Chondrocyte (in vitro differentiated cells): ENCODE measurements around the gene MAPK7. TPM values are rescaled to one million over a fixed set of nuclear protein-coding genes. Genes with fewer than 3 reads are reported as not detected.
A peak's percentile ranks its signal among the peaks of the same experiment; 100 is the strongest.

Source experiments
- DNase-seq: peaks from one replicate; pipeline ENCODE4 v3.0.0; 2021; ENCODE audit warnings: mixed read lengths, low spot score
- H3K27ac Mint-ChIP-seq: one replicate; pipeline ENCODE4 v1.8.0; 2021; ENCODE audit warnings: mild to moderate bottlenecking, moderate library complexity, mixed read lengths; ENCODE audit not compliant: unreplicated experiment
- H3K27me3 Mint-ChIP-seq: 2 replicates; pipeline ENCODE4 v1.8.0; 2021; ENCODE audit warnings: low read depth, mixed read lengths
- H3K36me3 Mint-ChIP-seq: 2 replicates; pipeline ENCODE4 v1.8.0; 2021; ENCODE audit warnings: low read depth, mixed read lengths
- H3K4me1 Mint-ChIP-seq: 2 replicates; pipeline ENCODE4 v1.8.0; 2021; ENCODE audit warnings: low read depth, mild to moderate bottlenecking, mixed read lengths
- H3K4me3 Mint-ChIP-seq: one replicate; pipeline ENCODE4 v1.8.0; 2021; ENCODE audit warnings: mild to moderate bottlenecking, moderate library complexity, mixed read lengths; ENCODE audit not compliant: unreplicated experiment
- H3K9me3 Mint-ChIP-seq: 2 replicates; pipeline ENCODE4 v1.8.0; 2021; ENCODE audit warnings: low read depth, mixed read lengths
- total RNA-seq: library from RNA; stranded (reverse); gene quantifications from 3 replicates; pipeline ENCODE4 v1.2.1, GENCODE V29; 2021
- TF ChIP-seq, protein P1 (sequence below): fragments of 200-600 bp; sonication (generic); IDR thresholded peaks from 2 replicates; pipeline ENCODE4 v1.5.0; 2021; ENCODE audit warnings: antibody characterized with exemption, mild to moderate bottlenecking, moderate library complexity

The MAPK7 gene
- total RNA-seq, 1 donor from 2014 or later: 52.3 TPM

DNA sequence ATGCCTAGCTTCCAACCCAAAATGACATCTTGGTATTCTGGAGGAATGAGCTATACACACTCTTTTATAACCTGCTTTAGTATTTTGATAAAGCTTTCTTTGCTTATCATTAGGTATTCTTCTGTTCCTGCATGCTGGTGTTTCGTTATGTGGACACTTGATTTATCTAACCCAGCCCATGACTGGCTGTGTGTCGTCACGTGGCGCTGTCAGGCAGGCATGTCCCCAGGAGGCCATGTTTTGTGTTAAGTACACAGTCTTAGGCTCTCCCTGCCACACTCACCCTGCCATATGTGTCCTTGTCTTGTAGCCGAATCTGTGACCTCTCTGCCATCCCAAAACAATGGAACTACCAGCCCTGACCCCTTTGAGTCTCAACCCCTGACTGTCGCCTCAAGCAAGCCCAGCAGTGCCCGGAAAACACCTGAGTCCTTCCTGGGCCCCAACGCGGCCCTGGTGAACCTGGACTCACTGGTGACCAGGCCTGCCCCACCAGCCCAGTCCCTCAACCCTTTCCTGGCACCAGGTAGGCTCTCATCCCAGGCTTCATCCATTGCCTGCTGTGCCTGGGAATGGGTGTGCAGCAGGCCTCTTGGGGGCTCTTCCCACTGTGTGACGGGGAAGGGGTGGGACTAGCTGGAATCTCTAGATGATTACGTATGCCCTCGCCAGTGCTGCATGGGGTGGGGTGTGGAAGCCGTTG is 46.6 kb upstream of the MAPK7 start:
- H3K36me3 Mint-ChIP-seq: no peaks in the 10 kb centered on the region
- no peaks in the 10 kb centered on the region for H3K27me3 Mint-ChIP-seq
- H3K27ac Mint-ChIP-seq: peak overlapping the region; percentile 83
- H3K4me3 Mint-ChIP-seq: no peak overlapping the region
- peaks cover 37% of the 10 kb centered on the region for H3K4me1 Mint-ChIP-seq
- TF ChIP-seq, protein P1, sequence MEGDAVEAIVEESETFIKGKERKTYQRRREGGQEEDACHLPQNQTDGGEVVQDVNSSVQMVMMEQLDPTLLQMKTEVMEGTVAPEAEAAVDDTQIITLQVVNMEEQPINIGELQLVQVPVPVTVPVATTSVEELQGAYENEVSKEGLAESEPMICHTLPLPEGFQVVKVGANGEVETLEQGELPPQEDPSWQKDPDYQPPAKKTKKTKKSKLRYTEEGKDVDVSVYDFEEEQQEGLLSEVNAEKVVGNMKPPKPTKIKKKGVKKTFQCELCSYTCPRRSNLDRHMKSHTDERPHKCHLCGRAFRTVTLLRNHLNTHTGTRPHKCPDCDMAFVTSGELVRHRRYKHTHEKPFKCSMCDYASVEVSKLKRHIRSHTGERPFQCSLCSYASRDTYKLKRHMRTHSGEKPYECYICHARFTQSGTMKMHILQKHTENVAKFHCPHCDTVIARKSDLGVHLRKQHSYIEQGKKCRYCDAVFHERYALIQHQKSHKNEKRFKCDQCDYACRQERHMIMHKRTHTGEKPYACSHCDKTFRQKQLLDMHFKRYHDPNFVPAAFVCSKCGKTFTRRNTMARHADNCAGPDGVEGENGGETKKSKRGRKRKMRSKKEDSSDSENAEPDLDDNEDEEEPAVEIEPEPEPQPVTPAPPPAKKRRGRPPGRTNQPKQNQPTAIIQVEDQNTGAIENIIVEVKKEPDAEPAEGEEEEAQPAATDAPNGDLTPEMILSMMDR: no peak
- DNase-seq: no peak
- no peaks in the 10 kb centered on the region for H3K9me3 Mint-ChIP-seq

DNA sequence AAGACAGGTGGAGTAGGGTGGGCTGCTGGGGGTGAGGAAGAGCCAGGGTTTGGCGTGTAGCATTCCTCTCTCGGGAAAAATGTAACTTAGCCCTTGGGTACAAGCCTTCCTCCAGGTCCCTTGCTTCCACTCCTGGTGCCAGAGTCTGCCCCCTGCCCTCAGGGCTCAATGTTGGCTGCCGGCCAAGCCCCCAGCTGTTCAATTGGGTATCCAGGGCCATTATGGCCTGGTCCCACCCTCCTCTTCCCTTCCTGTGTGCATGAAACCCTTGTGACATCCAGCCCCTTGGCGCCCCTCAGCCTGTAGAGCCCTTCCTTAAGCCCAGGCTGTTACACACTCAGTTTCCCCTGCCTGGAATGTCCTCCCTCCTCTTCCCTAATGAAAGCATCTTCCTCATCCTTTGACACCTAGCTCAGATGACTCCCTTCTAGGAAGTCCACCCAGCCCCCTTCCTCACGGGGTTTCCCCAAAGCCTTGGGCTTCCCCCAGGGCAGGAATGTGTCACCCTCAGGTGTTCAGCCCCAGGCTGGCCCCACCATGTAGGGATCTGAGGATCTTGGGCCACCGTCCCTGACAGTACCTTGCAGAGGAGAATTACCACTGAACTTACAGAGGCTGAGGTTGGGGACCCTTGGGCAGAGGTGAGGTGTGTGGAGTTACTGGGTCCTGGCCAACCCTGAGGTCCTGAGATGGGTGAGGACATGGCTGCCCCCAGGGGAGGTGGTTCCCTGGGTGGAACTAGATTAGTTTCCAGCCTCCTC is 45.7 kb upstream of the MAPK7 start:
- no peak overlapping the region for H3K27ac Mint-ChIP-seq

DNA sequence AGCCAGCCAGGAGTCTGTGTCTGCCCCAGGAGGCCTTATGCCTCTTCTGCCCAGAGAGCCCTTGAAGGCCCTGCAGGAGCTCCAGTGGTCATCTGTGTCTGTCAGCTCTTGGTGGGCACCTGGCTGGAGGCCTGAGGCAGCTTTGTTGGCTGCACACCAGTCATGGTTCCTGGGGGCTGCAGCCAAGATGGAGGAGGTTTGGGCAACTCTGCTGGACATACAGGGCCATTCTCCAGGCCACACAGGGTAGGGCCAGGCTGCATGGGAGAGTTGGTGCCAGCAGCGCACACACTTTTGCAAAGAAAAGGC is 45.2 kb upstream of the MAPK7 start:
- TF ChIP-seq, protein P1: no peak
- H3K9me3 Mint-ChIP-seq: no peaks in the 10 kb centered on the region
- H3K27ac Mint-ChIP-seq: no peak overlapping the region
- peaks cover 38% of the 10 kb centered on the region for H3K4me1 Mint-ChIP-seq
- DNase-seq: no peak
- no peak overlapping the region for H3K4me3 Mint-ChIP-seq
- no peaks in the 10 kb centered on the region for H3K27me3 Mint-ChIP-seq
- H3K36me3 Mint-ChIP-seq: no peaks in the 10 kb centered on the region

More for the DNA sequence above, 45.7 kb upstream of the MAPK7 start:
- Mint-ChIP-seq H3K27me3 (no peaks in the 10 kb centered on the region), H3K36me3 (no peaks in the 10 kb centered on the region), H3K4me1 (peaks cover 38% of the 10 kb centered on the region), H3K9me3 (no peaks in the 10 kb centered on the region), H3K4me3 (no peak overlapping the region)
- DNase-seq: no peak
- TF ChIP-seq, protein P1: no peak

DNA sequence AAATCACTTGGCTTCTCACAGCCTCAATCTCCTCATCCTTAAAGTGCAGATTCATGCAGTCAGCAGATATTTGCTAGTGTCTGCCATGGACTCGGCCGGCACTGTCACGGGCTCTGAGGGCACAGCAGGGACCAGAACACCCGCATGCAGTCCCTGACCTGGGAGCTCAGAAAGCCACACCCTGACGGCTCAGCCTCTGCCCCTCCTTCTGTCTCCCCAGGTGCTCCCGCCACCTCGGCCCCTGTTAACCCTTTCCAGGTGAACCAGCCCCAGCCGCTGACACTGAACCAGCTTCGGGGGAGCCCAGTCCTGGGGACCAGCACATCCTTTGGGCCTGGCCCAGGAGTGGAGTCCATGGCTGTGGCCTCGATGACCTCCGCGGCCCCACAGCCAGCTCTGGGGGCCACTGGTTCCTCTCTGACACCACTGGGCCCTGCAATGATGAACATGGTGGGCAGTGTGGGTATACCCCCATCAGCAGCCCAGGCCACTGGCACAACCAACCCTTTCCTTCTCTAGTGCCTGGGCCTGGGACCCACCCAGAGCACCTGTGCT is 44.5 kb upstream of the MAPK7 start:
- TF ChIP-seq, protein P1: no peak

DNA sequence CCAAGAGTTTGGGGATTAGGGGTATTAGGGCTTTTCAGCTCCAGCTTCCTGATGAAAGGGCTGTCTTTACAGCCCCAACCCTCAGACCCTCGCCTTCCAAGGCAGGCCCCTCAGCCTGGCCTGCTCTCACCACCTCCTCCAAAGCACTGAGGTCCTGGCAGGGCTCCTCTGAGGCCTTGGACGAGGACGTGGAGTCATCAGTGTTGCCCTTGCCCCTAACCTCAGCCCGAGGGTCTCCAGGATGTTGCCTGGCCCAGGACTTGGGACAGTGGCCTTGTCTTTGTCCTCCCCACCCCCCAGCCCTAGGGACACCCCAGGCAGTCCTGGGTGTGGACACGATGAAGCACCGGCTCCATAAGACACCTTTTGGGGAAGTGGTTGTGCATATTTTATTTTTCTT is 44.0 kb upstream of the MAPK7 start:
- H3K36me3 Mint-ChIP-seq: no peaks in the 10 kb centered on the region
- H3K27me3 Mint-ChIP-seq: no peaks in the 10 kb centered on the region
- DNase-seq: no peak
- H3K4me3 Mint-ChIP-seq: no peak overlapping the region
- H3K27ac Mint-ChIP-seq: no peak overlapping the region
- TF ChIP-seq, protein P1: no peak
- no peaks in the 10 kb centered on the region for H3K9me3 Mint-ChIP-seq
- H3K4me1 Mint-ChIP-seq: peaks cover 41% of the 10 kb centered on the region

More for the DNA sequence above, 44.5 kb upstream of the MAPK7 start:
- no peak for DNase-seq
- Mint-ChIP-seq H3K4me3 (no peak overlapping the region), H3K4me1 (peaks cover 38% of the 10 kb centered on the region), H3K36me3 (no peaks in the 10 kb centered on the region), H3K9me3 (no peaks in the 10 kb centered on the region), H3K27ac (no peak overlapping the region), H3K27me3 (no peaks in the 10 kb centered on the region)
